HPDE6-E6E7 (cell line): ENCODE data around the gene ROR2.

ENCODE experiments used
- DNase-seq: peaks from one replicate; pipeline ENCODE4 v3.0.0; 2011; ENCODE audit warnings: missing footprints; ENCODE audit errors: extremely low spot score

Gene ROR2

GRCh38 chr9:91841591-91841990 lies 108.4 kb downstream of the ROR2 start:
- no peak for DNase-seq

- DNase-seq: no peak
Observed at GRCh38 chr9:91840882-91841281, 109.1 kb downstream of the ROR2 start.

- DNase-seq: no peak
Observed at GRCh38 chr9:91840469-91840868, 109.6 kb downstream of the ROR2 start.

GRCh38 chr9:91839926-91840465 lies 110.0 kb downstream of the ROR2 start:
- no peak for DNase-seq

- DNase-seq: peak; percentile 47
Observed at GRCh38 chr9:91837981-91838731, 111.9 kb downstream of the ROR2 start.

- DNase-seq: no peak
Observed at GRCh38 chr9:91836515-91836914, 113.5 kb downstream of the ROR2 start.

- DNase-seq: no peak
Observed at GRCh38 chr9:91835632-91836031, 114.4 kb downstream of the ROR2 start.

GRCh38 chr9:91835216-91835615 lies 114.8 kb downstream of the ROR2 start:
- DNase-seq: no peak

GRCh38 chr9:91834740-91835139 lies 115.3 kb downstream of the ROR2 start:
- no peak for DNase-seq

- DNase-seq: no peak
Observed at GRCh38 chr9:91833878-91834255, 116.2 kb downstream of the ROR2 start.

- no peak for DNase-seq
Observed at GRCh38 chr9:91833096-91833877, 116.7 kb downstream of the ROR2 start.

- no peak for DNase-seq
Observed at GRCh38 chr9:91832322-91832721, 117.7 kb downstream of the ROR2 start.

- no peak for DNase-seq
Observed at GRCh38 chr9:91825866-91826265, 124.2 kb downstream of the ROR2 start.

GRCh38 chr9:91825422-91825821 lies 124.6 kb downstream of the ROR2 start:
- peak; percentile 13 for DNase-seq

GRCh38 chr9:91824601-91825305 lies 125.3 kb downstream of the ROR2 start:
- DNase-seq: no peak

GRCh38 chr9:91824151-91824550 lies 125.9 kb downstream of the ROR2 start:
- DNase-seq: no peak

GRCh38 chr9:91820949-91821880 lies 128.8 kb downstream of the ROR2 start:
- DNase-seq: no peak

- no peak for DNase-seq
Observed at GRCh38 chr9:91820126-91820750, 129.8 kb downstream of the ROR2 start.

GRCh38 chr9:91818647-91819403 lies 131.2 kb downstream of the ROR2 start:
- no peak for DNase-seq

GRCh38 chr9:91818225-91818585 lies 131.8 kb downstream of the ROR2 start:
- no peak for DNase-seq
